GM23338 (cell line): ENCODE measurements around the gene NHEJ1. TPM values are rescaled to one million over a fixed set of nuclear protein-coding genes. Genes with fewer than 3 reads are reported as not detected.
A peak's percentile ranks its signal among the peaks of the same experiment; 100 is the strongest.

ENCODE experiments used
- ATAC-seq: fragments of 200-7000 bp; cut with Tn5 transposase; 3 replicates; pipeline ENCODE4 v1.9.1; 2020
- DNase-seq: peaks from one replicate; pipeline ENCODE4 v3.0.0-alpha.2; 2015; ENCODE audit warnings: low spot score
- H2AFZ ChIP-seq: fragments of 200-600 bp; sonication (generic); 2 replicates; pipeline ENCODE4 v1.8.0; 2016; ENCODE audit warnings: antibody characterized with exemption, mild to moderate bottlenecking, moderate library complexity
- H3F3A ChIP-seq: fragments of 200-600 bp; sonication (generic); replicated peaks from 2 replicates; pipeline ENCODE4 v1.8.0; 2017; ENCODE audit warnings: antibody characterized with exemption, mixed run types, low read depth
- H3K27ac ChIP-seq: fragments of 200-600 bp; sonication (generic); 2 replicates; pipeline ENCODE4 v1.6.1; 2016; ENCODE audit warnings: low read depth
- H3K27me3 ChIP-seq: fragments of 200-600 bp; sonication (generic); 2 replicates; pipeline ENCODE4 v1.8.0; 2016; ENCODE audit warnings: mild to moderate bottlenecking, mixed run types, moderate library complexity; ENCODE audit not compliant: insufficient read depth
- H3K36me3 ChIP-seq: fragments of 200-600 bp; sonication (generic); 2 replicates; pipeline ENCODE4 v1.8.0; 2016; ENCODE audit warnings: mild to moderate bottlenecking; ENCODE audit not compliant: insufficient read depth
- H3K4me1 ChIP-seq: fragments of 200-600 bp; sonication (generic); 2 replicates; pipeline ENCODE4 v1.8.0; 2016; ENCODE audit warnings: mild to moderate bottlenecking, moderate library complexity; ENCODE audit not compliant: insufficient read depth
- H3K4me2 ChIP-seq: fragments of 200-600 bp; sonication (generic); 2 replicates; pipeline ENCODE4 v1.7.1; 2017; ENCODE audit warnings: mixed run types
- H3K4me3 ChIP-seq: fragments of 200-600 bp; sonication (generic); 2 replicates; pipeline ENCODE4 v1.6.1; 2016; ENCODE audit warnings: mixed run types
- H3K79me2 ChIP-seq: fragments of 200-600 bp; sonication (generic); replicated peaks from 2 replicates; pipeline ENCODE4 v1.8.0; 2017; ENCODE audit warnings: mild to moderate bottlenecking; ENCODE audit not compliant: insufficient read depth
- H3K9me2 ChIP-seq: fragments of 200-600 bp; sonication (generic); 2 replicates; pipeline ENCODE4 v1.8.0; 2017; ENCODE audit not compliant: insufficient read depth
- H4K20me1 ChIP-seq: fragments of 200-600 bp; sonication (generic); replicated peaks from 2 replicates; pipeline ENCODE4 v1.8.0; 2017; ENCODE audit warnings: mild to moderate bottlenecking; ENCODE audit not compliant: insufficient read depth
- H3K27ac Mint-ChIP-seq: 2 replicates; pipeline ENCODE4 v1.8.0; 2020; ENCODE audit warnings: inconsistent platforms, mild to moderate bottlenecking, moderate library complexity, mixed read lengths
- H3K27me3 Mint-ChIP-seq: 3 replicates; pipeline ENCODE4 v1.8.0; 2022; ENCODE audit warnings: low read depth, mild to moderate bottlenecking, moderate library complexity, mixed read lengths, inconsistent platforms; ENCODE audit not compliant: insufficient read depth, poor library complexity
- H3K36me3 Mint-ChIP-seq: 3 replicates; pipeline ENCODE4 v1.8.0; 2021; ENCODE audit warnings: low read depth, mild to moderate bottlenecking, inconsistent platforms, moderate library complexity, mixed read lengths
- H3K4me1 Mint-ChIP-seq: 3 replicates; pipeline ENCODE4 v1.8.0; 2020; ENCODE audit warnings: mild to moderate bottlenecking, inconsistent platforms, mixed read lengths
- H3K4me3 Mint-ChIP-seq: 3 replicates; pipeline ENCODE4 v1.8.0; 2021; ENCODE audit warnings: moderate library complexity, mild to moderate bottlenecking, inconsistent platforms, mixed read lengths
- H3K9me3 Mint-ChIP-seq: 3 replicates; pipeline ENCODE4 v1.8.0; 2020; ENCODE audit warnings: moderate library complexity, mild to moderate bottlenecking, inconsistent platforms, mixed read lengths
- CREB1 ChIP-seq: fragments of 250-450 bp; sonication (Bioruptor Pico); IDR thresholded peaks from 2 replicates; pipeline ENCODE4 v1.5.0; 2020; ENCODE audit warnings: low read depth, mild to moderate bottlenecking, moderate library complexity
- CTCF ChIP-seq, 2 experiments: fragments of 200-600 bp in 1 of 2; sonication (generic) in 1 of 2; conservative IDR thresholded peaks; 2 replicates each; pipeline versions ENCODE4 v1.5.1 to v1.6.1; 2016 to 2017; ENCODE audit warnings: antibody characterized with exemption in 2 of 2, low read depth in 2 of 2, mild to moderate bottlenecking in 2 of 2, moderate library complexity in 1 of 2
- ETS1 ChIP-seq: IDR thresholded peaks from 2 replicates; pipeline ENCODE4 v1.6.1; 2016; ENCODE audit warnings: antibody characterized with exemption
- EZH2 ChIP-seq: fragments of 200-600 bp; sonication (generic); IDR thresholded peaks from one replicate; pipeline ENCODE4 v1.8.0; 2017; ENCODE audit warnings: antibody characterized with exemption, mild to moderate bottlenecking, low read depth; ENCODE audit not compliant: unreplicated experiment
- EZH2phosphoT487 ChIP-seq: fragments of 200-600 bp; sonication (generic); IDR thresholded peaks from one replicate; pipeline ENCODE4 v1.8.1; 2018; ENCODE audit warnings: antibody characterized with exemption; ENCODE audit not compliant: unreplicated experiment
- JUNB ChIP-seq: IDR thresholded peaks from one replicate; pipeline ENCODE4 v1.6.1; 2016; ENCODE audit warnings: antibody characterized with exemption; ENCODE audit not compliant: unreplicated experiment
- NANOG ChIP-seq: IDR thresholded peaks from 2 replicates; pipeline ENCODE4 v1.6.1; 2016; ENCODE audit warnings: antibody characterized with exemption, borderline replicate concordance
- POLR2AphosphoS5 ChIP-seq: IDR thresholded peaks from 2 replicates; pipeline ENCODE4 v1.6.1; 2016; ENCODE audit warnings: antibody characterized with exemption, low read depth
- REST ChIP-seq: IDR thresholded peaks from one replicate; pipeline ENCODE4 v1.6.1; 2018; ENCODE audit warnings: antibody characterized with exemption; ENCODE audit not compliant: unreplicated experiment
- STAT1 ChIP-seq: IDR thresholded peaks from one replicate; pipeline ENCODE4 v1.6.1; 2016; ENCODE audit warnings: antibody characterized with exemption; ENCODE audit not compliant: unreplicated experiment
- ZNF114 ChIP-seq: fragments of 250-450 bp; sonication (Bioruptor Pico); IDR thresholded peaks from 2 replicates; pipeline ENCODE4 v1.5.0; 2020; ENCODE audit warnings: mild to moderate bottlenecking, moderate library complexity
- ZNF331 ChIP-seq: fragments of 250-450 bp; sonication (Bioruptor Pico); IDR thresholded peaks from 2 replicates; pipeline ENCODE4 v1.5.0; 2020; ENCODE audit warnings: low read depth, mild to moderate bottlenecking, moderate library complexity
- ZNF462 ChIP-seq: fragments of 250-450 bp; sonication (Bioruptor Pico); IDR thresholded peaks from 2 replicates; pipeline ENCODE4 v1.5.0; 2020; ENCODE audit warnings: mild to moderate bottlenecking, moderate library complexity
- polyA plus RNA-seq: library from polyadenylated mRNA; unstranded; fragments of >200 nt; fragmentation: Nextera tagmentation; extraction: Ambion mirVana; gene quantifications from 2 replicates; pipeline ENCODE4 v1.2.1, GENCODE V29; 2016
- total RNA-seq: library from RNA; depleted of rRNA; stranded (reverse); fragments of >200 nt; shearing (Covaris generic); gene quantifications from 2 replicates; pipeline ENCODE4 v1.2.3, GENCODE V29; 2014

NHEJ1 gene
- total and polyA plus RNA-seq, 2 experiments from 2014 or later, result 19.6 to 30.6 TPM

- H3K79me2 ChIP-seq, result no peaks in the 10 kb centered on the region
- H3K27me3 ChIP-seq, result no peaks in the 10 kb centered on the region
- TF ChIP-seq CTCF (conservative IDR thresholded peaks at IDR 0.05; ENCODE audit: low read depth in 2 of 2) (no peak), EZH2 (no peak), EZH2phosphoT487 (no peak), ETS1 (no peak), REST (no peak), ZNF114 (CRISPR knock-in tag) (no peak), POLR2AphosphoS5 (no peak), ZNF331 (no peak), CREB1 (CRISPR knock-in tag) (no peak), ZNF462 (CRISPR knock-in tag) (no peak), STAT1 (no peak), JUNB (no peak), NANOG (no peak)
- Mint-ChIP-seq H3K9me3 (peaks cover 2% of the 10 kb centered on the region; the same call in 1 of the 3 replicates), H3K27ac (no peak overlapping the region; the same call in 1 of the 2 replicates), H3K4me3 (peak overlapping the region; percentile 88), H3K4me1 (peaks cover 13% of the 10 kb centered on the region; the same call in 2 of the 3 replicates), H3K36me3 (peaks cover 33% of the 10 kb centered on the region), H3K27me3 (peaks cover 13% of the 10 kb centered on the region)
- H3K36me3 ChIP-seq, result no peaks in the 10 kb centered on the region; the same call in 1 of the 2 replicates
- ATAC-seq (peak; percentile 30), DNase-seq (no peak)
- H3K4me2 ChIP-seq, result peak overlapping the region; percentile 96
- H2AFZ ChIP-seq, result no peak overlapping the region; the same call in 1 of the 2 replicates
- H3K4me3 ChIP-seq, result peak overlapping the region; percentile 84
- peaks cover 15% of the 10 kb centered on the region; the same call in 1 of the 2 replicates for H3F3A ChIP-seq
- H3K4me1 ChIP-seq, result peaks cover 15% of the 10 kb centered on the region
- H3K27ac ChIP-seq, result no peak overlapping the region; the same call in 1 of the 2 replicates
- no peaks in the 10 kb centered on the region; the same call in 1 of the 2 replicates for H4K20me1 ChIP-seq
- no peaks in the 10 kb centered on the region for H3K9me2 ChIP-seq
Measured at GRCh38 chr2:219207134-219207883, 46.7 kb upstream of the NHEJ1 start.
